Stimulated activated CD4-positive, alpha-beta T cell treated with anti-CD3 and anti-CD28 coated beads, TNF-alpha, amount 100 ng/mL, for 24 hours (primary cell): ENCODE results near the gene DDOST.
"Not testable (repeated sequence)": the region's sequence is repeated elsewhere in the genome, so short reads cannot be mapped to it uniquely, and the experiment has no call there.

Experiments
- DNase-seq, 3 experiments: peaks; one replicate each; pipeline ENCODE4 v3.0.0-alpha.2; 2020; ENCODE audit warnings: low read depth in 3 of 3

The DDOST gene

GRCh38 chr1:20625176-20626097, 35.7 kb downstream of the DDOST start:
- DNase-seq: no peak

DNA sequence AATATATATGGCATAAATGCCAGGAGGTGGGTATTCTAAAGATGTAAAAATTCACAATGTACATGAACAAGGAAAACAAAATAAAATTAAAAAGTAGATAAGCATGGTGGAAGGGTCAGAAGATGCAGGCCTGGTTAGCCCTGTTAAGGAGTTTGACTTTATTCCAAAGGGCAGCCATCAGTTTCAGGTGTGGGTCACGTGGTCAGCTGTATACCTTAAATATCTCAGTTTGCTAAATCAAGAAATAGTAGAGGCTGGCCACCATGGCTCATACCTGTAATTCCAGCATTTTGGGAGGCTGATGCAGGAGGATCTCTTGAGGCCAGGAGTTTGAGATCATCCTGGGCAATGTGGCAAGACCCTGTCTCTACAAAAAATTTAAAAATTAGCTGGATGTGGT, 36.5 kb downstream of the DDOST start:
- DNase-seq: no peak

- no peak for DNase-seq
Measured at GRCh38 chr1:20621012-20621411, 40.2 kb downstream of the DDOST start.

DNA sequence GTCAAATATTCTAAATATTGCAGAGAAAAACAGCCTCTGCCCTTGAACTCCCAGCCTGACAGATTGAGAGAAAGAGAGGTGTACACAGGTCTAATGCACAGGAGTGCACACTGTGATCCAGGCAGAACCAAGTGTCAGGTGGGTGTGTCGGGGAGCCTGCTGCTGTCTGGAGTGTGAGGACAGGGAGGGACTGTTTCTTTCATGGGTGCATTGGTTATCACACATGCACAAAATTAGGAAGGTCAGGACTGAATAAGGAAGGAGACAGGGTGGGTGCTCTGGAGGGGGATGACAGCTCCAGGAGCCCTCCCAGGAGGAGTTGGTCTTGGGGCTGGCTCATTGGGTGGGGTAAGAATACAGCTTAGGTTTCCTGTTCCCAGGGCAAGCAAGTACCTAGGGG, 41.2 kb downstream of the DDOST start:
- DNase-seq: no peak

DNA sequence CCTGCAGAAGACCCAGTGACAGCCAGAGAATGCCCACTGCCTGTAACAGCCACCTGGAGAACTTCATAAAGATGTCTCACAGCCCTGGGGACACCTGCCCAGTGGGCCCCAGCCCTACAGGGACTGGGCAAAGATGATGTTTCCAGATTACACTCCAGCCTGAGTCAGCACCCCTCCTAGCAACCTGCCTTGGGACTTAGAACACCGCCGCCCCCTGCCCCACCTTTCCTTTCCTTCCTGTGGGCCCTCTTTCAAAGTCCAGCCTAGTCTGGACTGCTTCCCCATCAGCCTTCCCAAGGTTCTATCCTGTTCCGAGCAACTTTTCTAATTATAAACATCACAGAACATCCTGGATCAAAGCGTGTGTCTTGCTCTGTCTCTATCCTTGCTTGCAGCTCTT, 42.6 kb downstream of the DDOST start:
- DNase-seq: no peak

- no peak for DNase-seq
Measured at GRCh38 chr1:20616847-20617487, 44.2 kb downstream of the DDOST start.

GRCh38 chr1:20615946-20616846, 45.0 kb downstream of the DDOST start:
- DNase-seq: no peak

GRCh38 chr1:20614131-20614579, 47.0 kb downstream of the DDOST start:
- no peak for DNase-seq

DNA sequence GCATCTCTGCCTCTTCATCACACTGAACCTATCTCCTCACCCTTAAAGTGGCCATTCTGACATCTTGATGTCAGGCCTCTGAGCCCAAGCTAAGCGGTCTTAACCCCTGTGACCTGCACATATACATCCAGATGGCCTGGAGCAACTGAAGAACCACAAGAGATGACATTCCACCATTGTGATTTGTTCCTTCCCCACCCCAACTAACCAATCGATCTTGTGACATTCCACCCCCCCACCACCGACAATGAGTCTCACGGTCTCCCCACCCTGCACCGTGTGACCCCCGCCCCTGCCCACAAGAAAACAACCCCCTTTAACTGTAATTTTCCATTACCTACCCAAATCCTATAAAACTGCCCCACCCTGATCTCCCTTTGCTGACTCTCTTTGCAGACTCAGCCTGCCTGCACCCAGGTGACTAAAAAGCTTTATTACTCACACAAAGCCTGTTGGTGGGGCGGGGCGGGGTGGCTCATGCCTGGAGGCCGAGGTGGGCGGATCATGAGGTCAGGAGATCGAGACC, 48.9 kb downstream of the DDOST start:
- DNase-seq: no peak

GRCh38 chr1:20611652-20612051, 49.5 kb downstream of the DDOST start:
- no peak for DNase-seq

DNA sequence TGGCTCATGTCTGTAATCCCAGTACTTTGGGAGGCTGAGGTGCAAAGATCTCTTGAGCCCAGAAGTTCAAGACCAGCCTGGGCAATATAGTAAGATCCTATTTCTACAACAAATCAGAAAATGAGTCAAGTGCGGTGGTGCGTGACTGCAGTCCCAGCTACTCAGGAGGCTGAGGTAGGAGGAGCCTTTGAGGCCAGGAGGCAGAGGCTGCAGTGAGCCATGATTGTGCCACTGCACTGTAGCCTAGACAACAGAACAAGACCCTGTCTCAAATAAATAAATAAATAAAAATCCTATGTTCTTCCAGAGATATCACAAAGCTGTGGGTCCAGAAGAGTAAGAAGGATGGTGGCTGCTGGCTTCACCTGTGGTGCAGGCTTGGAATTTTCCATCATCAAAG, 50.2 kb downstream of the DDOST start:
- DNase-seq: no peak

- no peak for DNase-seq
Measured at GRCh38 chr1:20609541-20609940, 51.6 kb downstream of the DDOST start.

DNA sequence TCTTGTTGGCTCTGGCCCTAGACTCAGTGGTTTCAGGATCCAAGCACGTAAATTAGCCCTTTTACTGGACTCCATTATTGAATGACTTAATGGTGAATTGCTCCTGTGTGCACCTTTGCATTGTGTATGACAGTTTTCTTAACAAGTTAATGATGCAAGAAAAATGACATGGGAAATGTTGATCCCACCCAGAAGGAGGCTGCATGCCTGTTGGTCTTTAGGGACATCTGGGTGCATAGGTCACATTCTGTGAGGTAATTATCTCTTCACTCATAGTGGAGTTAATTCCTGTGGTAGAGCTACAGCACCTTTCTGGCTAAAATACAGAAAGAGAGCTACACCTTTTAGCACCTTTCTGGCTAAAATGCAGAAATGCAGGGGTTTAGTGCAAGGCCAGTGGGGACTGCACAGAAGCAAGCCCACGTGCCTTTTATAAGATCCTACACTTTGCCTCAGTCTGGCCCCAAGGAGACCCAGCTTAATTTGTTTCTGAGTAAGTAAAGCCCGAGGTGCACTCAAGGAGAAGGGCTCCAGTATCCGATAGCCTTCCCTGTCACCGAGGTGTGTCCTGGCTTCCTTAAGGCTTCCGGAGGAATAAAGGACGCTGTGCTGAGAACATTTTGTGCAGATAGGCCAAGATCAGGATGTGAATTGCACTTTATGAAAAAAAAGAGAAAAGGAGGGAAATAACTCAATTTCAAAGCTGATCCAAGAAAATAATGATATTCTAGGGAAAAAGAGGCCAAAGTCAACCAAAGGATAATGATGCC, 54.2 kb downstream of the DDOST start:
- DNase-seq: not testable (repeated sequence)

GRCh38 chr1:20604678-20605077, 56.5 kb downstream of the DDOST start:
- DNase-seq: no peak

DNA sequence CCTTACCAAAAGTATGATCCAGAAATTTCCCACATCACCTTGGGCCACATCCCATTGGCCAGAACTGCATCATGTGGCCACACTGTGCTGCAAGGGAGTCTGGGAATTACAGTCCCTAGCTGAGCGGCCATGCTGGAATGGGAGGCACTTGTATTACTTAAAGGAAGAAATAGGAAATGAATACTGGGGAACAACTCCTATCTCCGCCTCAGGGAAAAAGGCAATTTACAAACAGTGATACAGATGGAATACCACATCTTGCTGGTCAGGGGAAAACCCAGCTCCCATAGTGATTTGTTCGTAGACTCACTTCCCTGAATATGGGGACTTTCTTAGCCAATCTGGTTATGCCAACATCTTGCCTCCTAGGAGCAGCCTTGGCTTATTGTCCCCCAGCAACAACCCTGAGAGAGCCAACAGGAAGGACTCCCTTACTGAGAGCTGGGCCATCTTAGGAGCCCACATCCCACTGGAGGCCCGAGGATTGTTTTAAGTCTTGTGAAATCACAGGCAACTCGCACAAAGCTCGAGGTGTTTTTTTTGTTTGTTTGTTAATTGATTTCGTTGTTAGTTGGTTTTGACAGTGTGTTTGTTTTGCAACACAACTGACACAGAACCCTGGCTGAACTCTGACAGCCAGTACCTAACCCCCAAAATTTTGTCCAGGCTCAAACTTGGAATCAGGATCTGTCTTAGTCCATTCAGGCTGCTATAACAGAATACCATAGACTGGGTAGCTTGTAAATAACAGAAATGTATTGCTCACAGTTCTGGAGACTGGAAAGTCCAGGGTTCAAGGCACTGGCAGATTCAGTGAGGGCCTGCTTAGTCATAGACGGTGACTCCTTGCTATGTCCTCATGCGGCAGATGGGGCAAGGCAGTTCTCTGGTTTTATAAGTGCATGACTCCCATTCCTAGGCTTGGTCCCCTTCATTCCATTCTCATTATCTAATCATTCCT, 57.4 kb downstream of the DDOST start:
- DNase-seq: no peak

- DNase-seq: no peak
Measured at GRCh38 chr1:20602851-20603450, 58.2 kb downstream of the DDOST start.
